GM10266 (cell line): ENCODE results near the gene RAF1.

Source experiments
- DNase-seq: peaks from one replicate; pipeline ENCODE4 v3.0.0; 2012; ENCODE audit errors: extremely low spot score
- CTCF ChIP-seq: IDR thresholded peaks from 2 replicates; pipeline ENCODE4 v1.5.1; 2012; ENCODE audit warnings: mild to moderate bottlenecking, low read depth; ENCODE audit not compliant: control insufficient read depth, insufficient read depth; ENCODE audit errors: missing control alignments

RAF1 gene

DNA sequence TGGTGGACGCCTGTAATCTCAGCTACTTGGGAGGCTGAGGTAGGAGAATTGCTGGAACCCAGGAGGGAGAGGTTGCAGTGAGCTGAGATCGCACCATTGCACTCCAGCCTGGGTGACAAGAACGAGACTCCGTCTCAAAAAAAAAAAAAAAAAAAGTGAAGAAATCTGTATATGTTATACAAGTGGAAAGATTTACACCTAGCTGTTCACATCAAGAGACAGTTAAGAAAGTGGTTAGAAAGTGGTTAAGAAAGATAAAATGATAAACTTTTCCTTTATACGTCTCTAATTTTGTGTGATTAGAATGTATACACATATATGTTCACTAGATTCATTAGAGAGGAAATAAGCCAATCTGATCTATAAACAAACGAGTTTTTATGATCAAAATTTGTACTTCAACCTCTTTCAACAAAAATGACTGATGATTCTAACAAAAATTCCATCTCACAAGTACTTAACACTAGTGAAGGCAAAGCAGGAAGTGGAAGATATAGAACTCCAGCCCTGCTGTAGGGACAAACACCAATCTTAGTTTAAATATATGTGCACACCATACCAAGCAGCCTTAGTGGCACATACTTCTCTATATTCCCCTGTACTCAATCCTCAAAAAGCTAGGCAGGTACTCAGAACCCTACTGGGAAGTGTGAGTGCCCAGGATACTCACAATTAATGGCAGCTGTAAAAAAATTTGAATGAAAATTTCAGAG lies 51.2 kb downstream of the RAF1 start:
- TF ChIP-seq CTCF, result no peak
- DNase-seq, result no peak

- no peak for DNase-seq
- TF ChIP-seq CTCF, result no peak
Observed at GRCh38 chr3:12611117-12611516, 52.8 kb downstream of the RAF1 start.

DNA sequence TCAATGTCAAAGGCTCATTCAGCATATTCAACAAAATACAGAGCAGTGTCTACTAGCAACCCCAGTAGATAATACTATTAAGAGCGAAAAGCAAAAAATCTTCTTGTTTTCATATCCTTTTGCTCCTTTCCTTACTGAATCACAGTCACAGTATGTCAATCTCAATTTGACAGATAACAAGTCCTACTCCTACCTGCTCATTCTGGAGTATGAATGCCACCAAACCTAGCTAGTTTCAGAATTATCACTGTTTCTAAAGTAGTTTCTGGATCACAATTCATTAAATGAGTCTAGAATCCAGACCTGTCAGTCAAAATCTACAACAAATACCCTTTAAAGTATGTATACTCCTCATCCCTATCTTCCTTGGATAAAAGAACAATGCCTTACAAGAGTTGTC lies 55.5 kb downstream of the RAF1 start:
- no peak for DNase-seq
- no peak for TF ChIP-seq CTCF

GRCh38 chr3:12603969-12604368 lies 59.9 kb downstream of the RAF1 start:
- TF ChIP-seq CTCF, result no peak
- no peak for DNase-seq

GRCh38 chr3:12601072-12601471 lies 62.8 kb downstream of the RAF1 start:
- peak; percentile 27 for TF ChIP-seq CTCF
- no peak for DNase-seq

GRCh38 chr3:12598890-12599289 lies 65.0 kb downstream of the RAF1 start:
- DNase-seq, result no peak
- no peak for TF ChIP-seq CTCF

DNA sequence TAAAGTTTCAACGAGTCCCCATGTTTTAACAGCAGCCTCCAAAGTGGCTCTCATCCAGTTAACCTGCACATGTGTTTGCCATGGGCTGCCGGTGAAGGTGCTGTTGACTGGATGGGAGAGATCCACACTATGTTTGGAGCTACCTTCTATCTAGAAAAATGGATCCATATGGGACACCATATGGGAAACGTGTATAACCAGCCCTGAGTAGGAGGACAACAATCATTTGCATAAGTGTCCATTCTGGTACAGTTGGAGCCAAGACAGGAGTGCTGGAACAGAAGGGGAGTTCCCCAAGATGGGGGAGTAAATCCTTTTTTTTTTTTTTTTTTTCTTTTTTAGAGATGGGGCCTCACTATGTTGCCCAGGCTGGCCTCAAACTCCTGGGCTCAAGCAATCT lies 70.4 kb downstream of the RAF1 start:
- DNase-seq, result no peak
- TF ChIP-seq CTCF, result no peak
